GM12892 (cell line): Measurements from ENCODE around the gene PRELP.

Source experiments
- POLR2A ChIP-seq: IDR thresholded peaks from 2 replicates; pipeline ENCODE4 v1.6.1; 2011; ENCODE audit warnings: low read depth, low read length, control low read depth
- POLR2AphosphoS5 ChIP-seq: IDR thresholded peaks from 2 replicates; pipeline ENCODE4 v1.6.1; 2011; ENCODE audit warnings: low read depth, low read length, control low read depth

DNA sequence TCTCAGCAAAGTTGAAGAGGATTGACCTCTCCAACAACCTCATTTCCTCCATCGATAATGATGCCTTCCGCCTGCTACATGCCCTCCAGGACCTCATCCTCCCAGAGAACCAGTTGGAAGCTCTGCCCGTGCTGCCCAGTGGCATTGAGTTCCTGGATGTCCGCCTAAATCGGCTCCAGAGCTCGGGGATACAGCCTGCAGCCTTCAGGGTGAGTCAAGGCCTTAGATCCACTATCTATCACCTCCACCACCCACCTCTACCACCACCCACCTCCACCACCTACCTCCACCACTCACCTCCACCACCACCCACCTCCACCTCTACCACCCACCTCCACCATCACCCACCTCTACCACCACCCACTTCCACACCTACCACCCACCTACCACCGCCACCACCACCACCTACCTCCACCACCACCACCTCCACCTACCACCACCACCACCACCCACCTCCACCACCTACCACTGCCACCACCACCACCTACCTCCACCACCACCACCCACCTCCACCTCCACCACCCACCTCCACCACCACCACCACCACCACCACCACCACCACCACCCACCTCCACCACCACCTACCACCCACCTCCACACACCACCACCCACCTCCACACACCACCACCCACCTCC lies 24.2 kb downstream of the PRELP start:
- no peak for TF ChIP-seq POLR2A
- no peak for TF ChIP-seq POLR2AphosphoS5
